GM15510 (cell line): Measurements from ENCODE around the gene AXL.

ENCODE experiments used
- POLR2A ChIP-seq: IDR thresholded peaks from 3 replicates; pipeline ENCODE4 v1.6.1; 2011; ENCODE audit warnings: borderline replicate concordance; ENCODE audit not compliant: insufficient read length; ENCODE audit errors: extremely low read depth

AXL gene

GRCh38 chr19:41218615-41219507 lies at the start of gene AXL:
TSS of gene AXL (plus strand) at chr19:41219223. CDS start at chr19:41219393, 170 bp downstream.
- no peak for TF ChIP-seq POLR2A

- no peak for TF ChIP-seq POLR2A
Measured at GRCh38 chr19:41172297-41173164, 46.5 kb upstream of the AXL start.

GRCh38 chr19:41174297-41174928 lies 44.6 kb upstream of the AXL start:
- TF ChIP-seq POLR2A, result no peak

- TF ChIP-seq POLR2A, result no peak
Measured at GRCh38 chr19:41175801-41176777, 42.9 kb upstream of the AXL start.

GRCh38 chr19:41186971-41187883 lies 31.8 kb upstream of the AXL start:
- TF ChIP-seq POLR2A, result no peak

- no peak for TF ChIP-seq POLR2A
Measured at GRCh38 chr19:41187884-41188279, 31.1 kb upstream of the AXL start.

GRCh38 chr19:41189425-41190065 lies 29.5 kb upstream of the AXL start:
- no peak for TF ChIP-seq POLR2A

GRCh38 chr19:41192574-41193429 lies 26.2 kb upstream of the AXL start, which contains the start of gene CYP2S1:
TSS of gene CYP2S1 (plus strand) at chr19:41193219. CDS start at chr19:41193265, 46 bp downstream.
- TF ChIP-seq POLR2A, result no peak

GRCh38 chr19:41193430-41194156 lies 25.4 kb upstream of the AXL start:
- no peak for TF ChIP-seq POLR2A

GRCh38 chr19:41194157-41194552 lies 24.9 kb upstream of the AXL start:
- TF ChIP-seq POLR2A, result no peak
